Mesothelial cell of epicardium (in vitro differentiated cells): ENCODE measurements around the gene LRRN3. TPM values are rescaled to one million over a fixed set of nuclear protein-coding genes. Genes with fewer than 3 reads are reported as not detected.
A peak's percentile ranks its signal among the peaks of the same experiment; 100 is the strongest.

ENCODE experiments used
- DNase-seq, 2 experiments: peaks; one replicate each; pipeline ENCODE4 v3.0.0; 2021; ENCODE audit warnings: low spot score in 2 of 2; ENCODE audit not compliant: unreplicated experiment in 2 of 2
- H3K27ac Mint-ChIP-seq: 2 replicates; pipeline ENCODE4 v1.8.0; 2021; ENCODE audit warnings: mixed read lengths
- H3K27me3 Mint-ChIP-seq: 2 replicates; pipeline ENCODE4 v1.8.0; 2021; ENCODE audit warnings: low read depth, mixed read lengths
- H3K36me3 Mint-ChIP-seq: 2 replicates; pipeline ENCODE4 v1.8.0; 2021; ENCODE audit warnings: mixed read lengths
- H3K4me1 Mint-ChIP-seq: 2 replicates; pipeline ENCODE4 v1.8.0; 2021; ENCODE audit warnings: mixed read lengths
- H3K4me3 Mint-ChIP-seq: 2 replicates; pipeline ENCODE4 v1.8.0; 2021; ENCODE audit warnings: mild to moderate bottlenecking, moderate library complexity, mixed read lengths
- H3K9me3 Mint-ChIP-seq: 2 replicates; pipeline ENCODE4 v1.8.0; 2021; ENCODE audit warnings: mixed read lengths
- total RNA-seq: library from RNA; stranded (reverse); gene quantifications from 3 replicates; pipeline ENCODE4 v1.2.1, GENCODE V29; 2021
- TF ChIP-seq, protein P1 (sequence below): fragments of 200-600 bp; sonication (generic); IDR thresholded peaks from one replicate; pipeline ENCODE4 v1.5.0; 2021; ENCODE audit warnings: antibody characterized with exemption; ENCODE audit not compliant: unreplicated experiment

LRRN3 gene
- total RNA-seq, 1 donor from 2014 or later = 9.4 TPM

DNA sequence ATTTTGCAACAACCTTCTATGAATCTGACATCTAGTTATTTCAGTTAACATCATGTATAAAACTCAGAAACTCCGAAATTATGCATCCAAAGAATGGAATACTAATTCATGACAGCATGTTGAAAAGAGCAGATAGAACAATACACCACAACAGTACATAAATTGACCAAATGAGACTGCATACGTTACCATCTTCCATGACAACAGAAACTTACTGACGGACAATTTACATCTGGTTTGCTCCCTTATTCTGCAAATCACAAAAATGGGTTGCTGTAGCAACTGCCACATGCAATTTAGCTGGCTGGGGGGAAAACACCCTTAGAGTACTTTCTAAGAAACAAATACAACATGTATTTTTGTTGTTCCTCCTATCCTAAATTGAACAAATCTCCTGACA is 14.3 kb downstream of the LRRN3 start:
- no peak overlapping the region for H3K27ac Mint-ChIP-seq
- TF ChIP-seq, protein P1, sequence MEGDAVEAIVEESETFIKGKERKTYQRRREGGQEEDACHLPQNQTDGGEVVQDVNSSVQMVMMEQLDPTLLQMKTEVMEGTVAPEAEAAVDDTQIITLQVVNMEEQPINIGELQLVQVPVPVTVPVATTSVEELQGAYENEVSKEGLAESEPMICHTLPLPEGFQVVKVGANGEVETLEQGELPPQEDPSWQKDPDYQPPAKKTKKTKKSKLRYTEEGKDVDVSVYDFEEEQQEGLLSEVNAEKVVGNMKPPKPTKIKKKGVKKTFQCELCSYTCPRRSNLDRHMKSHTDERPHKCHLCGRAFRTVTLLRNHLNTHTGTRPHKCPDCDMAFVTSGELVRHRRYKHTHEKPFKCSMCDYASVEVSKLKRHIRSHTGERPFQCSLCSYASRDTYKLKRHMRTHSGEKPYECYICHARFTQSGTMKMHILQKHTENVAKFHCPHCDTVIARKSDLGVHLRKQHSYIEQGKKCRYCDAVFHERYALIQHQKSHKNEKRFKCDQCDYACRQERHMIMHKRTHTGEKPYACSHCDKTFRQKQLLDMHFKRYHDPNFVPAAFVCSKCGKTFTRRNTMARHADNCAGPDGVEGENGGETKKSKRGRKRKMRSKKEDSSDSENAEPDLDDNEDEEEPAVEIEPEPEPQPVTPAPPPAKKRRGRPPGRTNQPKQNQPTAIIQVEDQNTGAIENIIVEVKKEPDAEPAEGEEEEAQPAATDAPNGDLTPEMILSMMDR = no peak
- H3K4me3 Mint-ChIP-seq = no peak overlapping the region
- no peaks in the 10 kb centered on the region for H3K9me3 Mint-ChIP-seq
- DNase-seq = no peak
- H3K27me3 Mint-ChIP-seq = no peaks in the 10 kb centered on the region
- H3K36me3 Mint-ChIP-seq = no peaks in the 10 kb centered on the region
- peaks cover 10% of the 10 kb centered on the region for H3K4me1 Mint-ChIP-seq

DNA sequence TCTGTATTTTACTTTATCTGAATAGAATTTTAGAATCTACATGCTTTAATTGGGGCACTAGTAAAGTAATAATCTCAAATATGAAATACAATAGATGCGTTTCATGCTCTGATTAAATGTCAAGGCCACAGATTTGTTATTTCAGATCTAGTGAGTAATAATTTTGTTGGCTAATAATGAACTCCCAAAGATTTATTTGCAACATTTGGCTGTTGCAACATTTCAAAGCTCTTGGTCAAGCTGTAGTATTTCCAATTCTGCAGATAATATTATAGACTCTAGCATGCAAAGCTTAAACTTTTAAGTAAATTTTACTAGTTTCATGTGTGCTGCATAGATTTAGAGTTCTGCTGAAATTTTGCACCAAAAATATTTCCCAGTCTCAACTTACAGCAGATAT is 16.7 kb downstream of the LRRN3 start:
- Mint-ChIP-seq H3K4me1 (peaks cover 19% of the 10 kb centered on the region), H3K36me3 (peaks cover 1% of the 10 kb centered on the region), H3K27me3 (no peaks in the 10 kb centered on the region), H3K27ac (no peak overlapping the region), H3K9me3 (peaks cover 5% of the 10 kb centered on the region), H3K4me3 (no peak overlapping the region)
- TF ChIP-seq, protein P1 = no peak
- DNase-seq = no peak

DNA sequence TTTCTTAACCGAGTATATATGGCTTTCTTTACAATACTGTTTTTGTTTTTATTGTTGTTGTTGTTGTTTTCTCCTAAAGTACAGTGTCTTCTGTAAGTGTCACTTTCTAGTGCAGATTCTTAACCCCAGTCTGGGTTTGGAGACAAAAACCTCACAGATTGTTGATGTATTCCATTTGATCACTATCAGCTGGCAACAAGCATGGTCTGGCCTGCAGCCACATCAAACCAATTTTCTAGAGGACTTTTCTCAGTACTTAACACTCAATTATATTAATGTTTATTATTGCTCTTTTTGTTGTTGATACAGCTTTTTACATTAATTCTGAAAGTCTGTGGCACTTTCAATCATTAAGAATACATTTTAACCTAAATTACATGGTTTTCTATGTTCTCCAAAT is 17.1 kb downstream of the LRRN3 start:
- H3K4me3 Mint-ChIP-seq = no peak overlapping the region
- peaks cover 5% of the 10 kb centered on the region for H3K9me3 Mint-ChIP-seq
- H3K27me3 Mint-ChIP-seq = no peaks in the 10 kb centered on the region
- H3K4me1 Mint-ChIP-seq = peaks cover 22% of the 10 kb centered on the region
- H3K27ac Mint-ChIP-seq = peak overlapping the region; percentile 31
- TF ChIP-seq, protein P1 = no peak
- no peak for DNase-seq
- peaks cover 1% of the 10 kb centered on the region for H3K36me3 Mint-ChIP-seq

DNA sequence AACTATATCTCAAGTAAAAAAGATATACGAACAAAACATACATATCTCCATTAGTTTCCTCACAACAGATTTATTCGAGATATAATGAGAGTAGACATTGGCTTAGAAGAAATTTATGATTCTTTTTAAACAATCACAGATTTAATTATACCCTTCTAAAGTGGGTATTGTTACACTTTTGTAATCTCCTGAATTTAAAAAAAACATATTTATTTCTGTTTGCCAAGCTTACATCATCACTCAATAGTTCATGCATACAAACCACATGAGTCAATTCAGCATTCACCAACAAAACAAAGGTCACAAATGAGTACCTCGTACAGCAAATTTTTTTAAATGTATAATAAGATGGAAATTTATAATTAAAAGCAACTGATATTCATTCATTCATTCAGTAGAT is 17.6 kb downstream of the LRRN3 start:
- H3K27me3 Mint-ChIP-seq = no peaks in the 10 kb centered on the region
- no peak for DNase-seq
- H3K4me1 Mint-ChIP-seq = peaks cover 27% of the 10 kb centered on the region
- TF ChIP-seq, protein P1 = no peak
- no peak overlapping the region for H3K4me3 Mint-ChIP-seq
- no peak overlapping the region for H3K27ac Mint-ChIP-seq
- H3K36me3 Mint-ChIP-seq = peaks cover 1% of the 10 kb centered on the region
- H3K9me3 Mint-ChIP-seq = peaks cover 5% of the 10 kb centered on the region

DNA sequence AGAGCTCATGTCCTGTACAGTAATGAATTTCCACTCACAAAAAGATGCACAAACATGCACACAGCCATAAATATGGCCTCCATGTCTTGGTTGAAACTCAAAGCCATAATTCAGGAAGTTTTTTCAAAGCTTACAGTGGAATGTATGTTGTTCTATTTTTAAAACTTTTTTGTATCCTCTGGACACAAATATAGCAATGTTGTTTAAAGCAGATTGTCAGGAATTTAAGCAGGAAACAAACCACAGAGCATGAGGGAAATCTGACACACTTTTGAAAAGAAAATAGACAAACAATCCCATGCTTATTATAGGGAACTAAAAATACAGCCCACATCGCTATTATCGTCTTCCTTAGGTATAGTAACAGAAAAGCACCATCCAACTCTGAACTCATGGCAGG is 21.5 kb downstream of the LRRN3 start:
- peak overlapping the region; percentile 69 for H3K27ac Mint-ChIP-seq
- no peak overlapping the region for H3K4me3 Mint-ChIP-seq
- H3K36me3 Mint-ChIP-seq = peaks cover 1% of the 10 kb centered on the region
- TF ChIP-seq, protein P1 = no peak
- DNase-seq = no peak
- peaks cover 34% of the 10 kb centered on the region for H3K4me1 Mint-ChIP-seq
- H3K9me3 Mint-ChIP-seq = peaks cover 5% of the 10 kb centered on the region
- no peaks in the 10 kb centered on the region for H3K27me3 Mint-ChIP-seq
